22Rv1 (cell line): ENCODE data around the gene ATL1.

Experiments used
- CTCF ChIP-seq: fragments of 450-650 bp; IDR thresholded peaks from 2 replicates; pipeline ENCODE4 v1.5.1; 2017; ENCODE audit warnings: mild to moderate bottlenecking
- ZFX ChIP-seq: fragments of 450-650 bp; IDR thresholded peaks from 2 replicates; pipeline ENCODE4 v1.6.1; 2017; ENCODE audit warnings: antibody characterized with exemption, borderline replicate concordance

- TF ChIP-seq CTCF (no peak), ZFX (no peak)
These were observed 64.5 kb downstream of the ATL1 start for GRCh38 chr14:50624447-50624846.
